ENCODE data around the gene SLC18A2.
"Not testable (repeated sequence)": the region's sequence is repeated elsewhere in the genome, so short reads cannot be mapped to it uniquely, and the experiment has no call there.

SLC18A2 gene

DNA sequence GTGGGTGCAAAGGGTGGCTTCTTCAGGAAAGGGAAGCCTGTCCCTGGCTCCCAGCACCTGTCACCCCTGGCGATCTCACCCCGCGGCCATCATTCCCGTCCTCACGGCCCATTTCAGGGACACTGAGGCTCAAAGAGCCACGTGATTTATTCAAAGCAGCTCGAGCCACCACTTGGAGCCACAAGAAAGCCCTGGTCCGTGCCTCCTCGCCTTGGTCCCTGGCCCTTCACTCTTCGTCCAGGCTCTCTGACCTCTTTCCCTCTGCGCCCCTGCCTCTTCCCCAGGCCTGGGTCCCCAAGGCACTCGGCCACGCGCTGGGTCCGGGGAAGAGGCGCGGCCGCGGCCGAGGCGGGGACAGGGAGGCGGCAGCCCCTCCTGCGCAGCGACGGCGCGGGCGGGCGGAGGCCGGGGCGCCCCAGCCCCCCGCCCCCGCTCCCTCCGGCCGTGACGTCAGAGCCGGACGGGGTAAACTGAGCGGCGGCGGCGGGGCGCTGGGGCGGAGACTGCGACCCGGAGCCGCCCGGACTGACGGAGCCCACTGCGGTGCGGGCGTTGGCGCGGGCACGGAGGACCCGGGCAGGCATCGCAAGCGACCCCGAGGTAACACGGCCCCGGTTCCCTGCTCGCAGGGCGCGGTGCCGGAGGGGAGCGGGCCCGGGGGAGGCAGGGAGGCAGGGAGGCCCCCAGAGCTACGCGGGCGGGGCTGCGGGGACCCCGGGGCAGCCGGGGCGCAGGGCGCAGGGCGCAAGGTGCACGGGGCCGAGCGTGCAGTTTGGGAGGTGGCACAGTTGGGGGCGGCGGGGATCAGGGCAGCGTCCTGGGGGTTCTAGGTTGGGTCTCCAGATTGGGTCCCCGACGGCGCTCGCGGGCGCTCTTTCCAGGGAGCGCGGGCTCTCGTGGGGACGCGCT is at the start of gene SLC18A2:
Gene SLC18A2 (plus strand): TSS at position 494 of the 909 bp plus-strand sequence. CDS start 580 bp downstream, outside the sequence.
- DNase-seq (ENCODE audit: low read depth): no peak

GRCh38 chr10:117197189-117197588 is 43.7 kb upstream of the SLC18A2 start, which contains the start of gene KCNK18:
KCNK18 (plus strand) TSS chr10:117197489; CDS start chr10:117197489, 0 bp downstream.
- no peak for DNase-seq (ENCODE audit: low read depth)

GRCh38 chr10:117198088-117198487 is 42.8 kb upstream of the SLC18A2 start:
- DNase-seq (ENCODE audit: low read depth): no peak

DNA sequence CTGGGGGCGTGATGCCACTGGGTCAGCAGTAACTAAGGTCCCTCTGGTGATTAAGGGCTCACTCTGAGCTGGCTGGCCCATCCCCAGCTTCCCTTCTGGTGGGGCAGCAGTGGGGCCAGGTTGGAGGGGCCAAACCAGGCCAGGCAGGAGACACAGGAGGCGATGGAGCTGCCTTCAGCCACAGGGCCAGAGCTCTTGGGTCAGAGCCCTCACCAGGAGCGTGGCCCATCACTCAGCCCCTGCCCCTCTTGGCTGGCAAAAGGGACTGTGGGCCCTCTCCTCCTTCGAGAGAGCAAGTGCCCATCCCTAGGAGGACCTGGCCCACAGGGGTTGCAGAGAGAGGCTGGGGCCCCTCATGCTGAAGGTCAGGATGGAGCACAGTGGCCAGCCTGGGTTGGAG is 39.1 kb upstream of the SLC18A2 start:
- DNase-seq (ENCODE audit: low read depth): no peak

DNA sequence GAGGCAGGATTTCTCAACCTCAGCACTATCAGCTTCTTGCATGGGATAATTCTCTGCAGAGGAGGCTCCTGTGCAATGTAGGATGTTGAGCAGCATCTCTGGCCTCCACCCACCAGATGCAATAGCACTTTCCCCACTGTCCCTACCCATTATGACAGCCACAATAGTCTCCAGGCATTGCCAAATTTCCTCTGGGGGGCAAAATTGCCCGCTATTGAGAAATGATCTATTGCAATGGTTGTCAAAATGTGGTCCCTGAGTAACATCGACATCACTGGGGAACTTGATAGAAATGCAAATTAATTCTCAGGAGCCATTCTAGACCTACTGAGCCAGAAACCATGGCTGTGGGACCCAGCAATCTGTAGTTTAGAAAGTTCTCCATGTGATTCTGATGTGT is 36.6 kb upstream of the SLC18A2 start:
- no peak for DNase-seq (ENCODE audit: low read depth)

- no peak for DNase-seq (ENCODE audit: low read depth)
Measured at GRCh38 chr10:117212176-117212575, 28.7 kb upstream of the SLC18A2 start.

DNA sequence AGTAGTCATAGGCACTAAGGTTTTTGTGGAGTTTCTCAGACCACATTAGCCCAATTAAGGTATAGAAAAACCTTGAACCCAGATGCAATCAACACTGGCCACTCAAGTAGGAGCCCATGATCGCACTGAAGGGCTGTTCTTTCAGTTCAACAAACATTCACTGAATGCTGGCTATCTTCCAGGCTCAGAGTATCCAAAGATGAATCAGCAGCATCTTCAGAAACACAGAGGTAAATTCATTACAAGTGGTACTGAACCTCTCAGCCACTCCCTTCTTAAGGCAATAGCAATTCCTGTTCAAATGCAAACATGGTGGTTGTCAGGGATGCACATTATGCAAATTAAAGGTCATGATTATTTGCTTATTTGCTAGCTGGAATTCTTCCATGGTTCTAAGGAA is 26.5 kb upstream of the SLC18A2 start:
- DNase-seq (ENCODE audit: low read depth): peak; percentile 18

GRCh38 chr10:117215079-117215478 is 25.8 kb upstream of the SLC18A2 start:
- no peak for DNase-seq (ENCODE audit: low read depth)

GRCh38 chr10:117216028-117216427 is 24.9 kb upstream of the SLC18A2 start:
- no peak for DNase-seq (ENCODE audit: low read depth)

DNA sequence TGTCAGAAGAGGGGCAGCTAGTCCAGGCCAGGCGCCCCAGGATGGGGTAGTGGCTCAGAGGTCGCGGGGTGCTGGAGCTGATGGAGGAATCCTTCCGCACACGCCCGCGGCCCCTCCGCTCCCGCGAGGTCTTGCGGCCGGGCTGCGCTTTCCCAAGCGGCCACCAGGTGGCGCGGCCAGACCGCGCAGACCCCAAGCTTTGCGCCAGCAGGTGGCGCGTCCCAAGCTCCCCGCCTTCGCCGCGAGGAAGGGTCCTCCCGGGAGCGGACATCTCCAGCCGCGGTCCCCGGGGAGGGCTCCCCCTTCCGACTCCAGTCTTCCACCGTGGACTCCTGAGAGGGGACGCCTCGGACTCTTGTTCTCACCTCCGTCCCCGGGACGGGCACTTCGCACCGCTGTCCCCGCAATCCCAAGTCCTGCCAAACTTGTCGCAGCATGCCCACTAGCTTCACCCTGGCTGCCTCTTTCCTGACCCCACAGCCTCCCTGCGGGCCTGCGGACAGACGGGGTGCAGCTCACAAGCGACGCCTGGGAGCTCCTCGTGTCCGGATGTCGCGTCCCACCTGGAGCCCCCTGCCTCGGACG is 24.2 kb upstream of the SLC18A2 start:
- peak; percentile 59 for DNase-seq (ENCODE audit: low read depth)

- DNase-seq (ENCODE audit: low read depth): peak; percentile 27
Measured at GRCh38 chr10:117217196-117217761, 23.6 kb upstream of the SLC18A2 start.

DNA sequence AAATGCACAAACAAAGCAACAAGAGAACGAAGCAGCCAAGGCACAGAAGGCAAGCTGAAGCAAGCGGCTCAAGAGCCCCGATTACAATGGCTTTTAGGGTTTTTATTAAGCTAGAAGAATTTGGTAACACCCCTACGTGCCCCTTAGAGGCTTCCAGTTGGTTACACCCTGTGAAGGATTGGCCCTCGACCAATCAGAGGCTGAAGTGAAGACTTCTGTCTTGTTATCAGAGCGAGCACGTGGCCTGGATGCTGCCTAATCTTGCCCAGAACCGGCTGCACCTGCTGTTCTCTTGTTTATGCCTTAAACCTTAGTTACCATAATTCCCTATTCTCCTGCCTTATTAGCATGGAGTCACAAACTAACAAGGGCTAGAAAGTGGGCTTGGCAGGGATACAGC is 22.3 kb upstream of the SLC18A2 start:
- DNase-seq (ENCODE audit: low read depth): peak; percentile 1

- DNase-seq (ENCODE audit: low read depth): no peak
Measured at GRCh38 chr10:117221156-117221711, 19.7 kb upstream of the SLC18A2 start.

DNA sequence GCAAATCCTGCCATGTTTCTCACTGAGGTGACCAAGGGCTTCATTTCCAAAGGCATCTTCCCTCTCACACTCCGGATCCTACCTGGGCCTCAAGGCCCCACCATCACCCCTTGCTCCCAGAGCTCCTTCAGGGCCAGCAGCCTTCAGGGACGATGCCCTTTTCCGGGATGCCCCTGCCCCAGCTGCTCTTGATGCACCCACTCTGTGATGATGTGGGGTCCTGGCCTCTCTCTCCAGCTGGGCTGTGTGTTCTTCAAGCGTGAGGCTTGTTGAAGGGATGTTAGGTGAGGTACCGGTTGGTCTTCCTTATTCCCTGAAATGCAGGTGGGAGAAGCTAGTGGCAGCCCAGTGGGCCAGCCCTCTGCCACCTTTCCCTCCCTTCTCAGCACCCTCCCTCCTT is 18.4 kb upstream of the SLC18A2 start:
- DNase-seq (ENCODE audit: low read depth): no peak

DNA sequence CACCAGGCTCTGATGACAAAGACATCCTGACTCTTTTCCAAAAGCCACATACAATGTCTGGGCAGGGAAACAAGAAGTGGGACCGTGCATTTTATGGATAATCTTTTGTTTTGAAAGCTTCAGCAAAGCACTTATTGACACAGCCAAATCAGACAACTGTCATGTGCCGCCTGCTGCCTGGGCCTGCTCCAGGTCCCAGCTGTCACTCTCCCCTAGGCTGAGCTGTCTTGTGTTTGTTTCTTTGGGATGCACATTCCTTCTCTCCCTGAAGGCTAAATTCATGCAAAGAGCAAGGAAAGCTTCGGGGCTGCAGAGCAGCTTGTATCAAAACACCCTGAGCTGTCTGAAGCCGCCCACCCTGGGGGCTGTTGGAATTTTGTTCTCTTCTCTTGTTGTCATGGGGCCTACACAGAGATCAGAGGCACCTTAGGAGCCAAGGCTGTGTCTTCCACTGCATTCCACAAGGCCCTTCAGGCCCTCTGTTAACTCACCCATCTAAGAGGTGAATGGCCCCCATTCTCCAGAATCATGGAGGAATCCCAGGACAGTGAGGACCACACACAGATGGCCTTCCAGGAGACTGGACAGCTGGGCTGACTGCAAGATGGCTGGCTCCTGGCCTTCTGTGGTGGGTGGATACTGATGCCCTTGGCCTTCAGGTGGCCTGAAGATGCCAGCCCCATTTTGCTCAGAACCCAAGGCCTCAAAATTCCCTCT is 17.8 kb upstream of the SLC18A2 start:
- no peak for DNase-seq (ENCODE audit: low read depth)

DNA sequence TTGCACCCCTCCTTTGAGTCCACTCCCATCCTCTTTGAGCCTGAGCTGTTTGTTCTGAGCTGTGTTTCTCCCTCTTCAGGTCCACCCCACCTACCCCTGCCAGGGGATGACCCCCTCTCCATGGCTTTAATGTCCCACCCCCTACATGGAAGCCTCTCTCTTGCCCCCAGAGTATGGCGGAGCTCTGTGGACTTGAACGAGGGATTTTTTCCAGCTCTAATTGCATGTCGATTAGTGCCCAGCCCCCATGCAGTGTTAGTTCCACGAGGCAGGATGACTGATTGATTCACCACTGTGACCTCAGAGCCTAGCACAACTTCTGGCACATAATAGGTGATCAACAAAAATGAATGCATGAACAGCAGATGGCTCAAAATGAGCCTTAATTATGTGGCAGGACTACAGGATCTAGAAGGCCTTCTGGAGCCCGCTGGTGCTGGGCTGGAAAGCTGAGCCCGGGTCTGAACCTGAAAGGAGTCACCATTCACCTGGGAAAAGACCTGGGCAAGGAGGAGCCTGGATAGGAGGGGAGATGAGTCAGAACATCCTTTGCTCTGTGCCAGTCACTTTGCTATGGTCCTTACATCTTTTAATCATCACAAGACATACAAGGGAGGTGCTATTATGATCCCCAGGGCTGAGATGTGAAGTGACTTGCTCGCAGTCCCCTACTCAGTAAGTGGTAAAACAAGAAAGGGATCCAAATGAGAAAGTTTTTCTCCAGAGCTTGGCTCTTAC is 17.1 kb upstream of the SLC18A2 start:
- DNase-seq (ENCODE audit: low read depth): no peak

DNA sequence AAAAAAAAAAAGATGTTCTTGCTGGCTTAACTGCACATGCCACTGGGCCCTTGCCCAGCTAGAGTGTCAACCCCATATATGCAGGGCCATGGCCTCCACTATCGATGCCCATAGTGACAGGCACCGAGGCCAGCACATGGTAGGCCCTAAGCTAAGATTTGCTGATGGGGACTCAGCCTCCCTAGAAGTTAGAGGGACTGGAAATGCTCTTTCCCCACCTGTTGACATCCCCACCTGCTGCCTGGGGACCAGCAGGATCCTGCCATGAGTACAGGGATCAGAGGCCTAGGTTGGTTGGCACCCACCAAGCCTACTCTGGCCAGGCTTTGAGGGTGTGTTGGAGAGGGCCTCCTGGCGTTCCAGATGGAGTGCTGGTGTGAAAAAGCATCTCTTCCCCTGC is 16.0 kb upstream of the SLC18A2 start:
- no peak for DNase-seq (ENCODE audit: low read depth)

DNA sequence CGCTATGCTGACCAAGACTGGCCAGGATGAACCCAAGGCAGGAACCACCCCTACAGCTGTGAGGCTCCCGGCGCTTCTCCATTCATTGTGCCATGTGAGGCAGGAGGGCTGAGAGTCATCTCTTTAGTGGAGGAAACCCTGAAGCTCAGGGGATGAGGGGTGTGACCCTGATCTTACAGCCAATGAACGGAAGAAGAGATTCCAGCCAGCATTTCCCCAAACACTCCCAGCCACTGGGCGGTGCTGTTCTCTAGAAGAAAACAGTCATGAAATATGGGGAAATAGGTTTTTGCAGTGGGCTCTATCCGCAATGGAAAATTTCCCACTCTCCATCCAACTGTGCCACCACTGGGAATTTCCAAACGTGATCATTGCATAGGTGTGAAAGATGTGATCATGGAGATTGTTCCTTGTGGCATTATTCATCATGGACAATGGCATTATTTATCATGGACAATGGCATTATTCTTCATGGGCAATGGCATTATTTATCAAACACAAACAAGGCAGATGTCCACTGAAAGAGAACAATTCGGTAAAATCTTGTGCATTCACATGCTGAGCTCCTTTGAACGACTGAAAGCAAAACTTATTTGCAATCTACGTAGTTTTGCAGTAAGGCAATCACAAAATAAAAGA is 14.0 kb upstream of the SLC18A2 start:
- peak; percentile 41 for DNase-seq (ENCODE audit: low read depth)

GRCh38 chr10:117228210-117228609 is 12.7 kb upstream of the SLC18A2 start:
- no peak for DNase-seq (ENCODE audit: low read depth)

DNA sequence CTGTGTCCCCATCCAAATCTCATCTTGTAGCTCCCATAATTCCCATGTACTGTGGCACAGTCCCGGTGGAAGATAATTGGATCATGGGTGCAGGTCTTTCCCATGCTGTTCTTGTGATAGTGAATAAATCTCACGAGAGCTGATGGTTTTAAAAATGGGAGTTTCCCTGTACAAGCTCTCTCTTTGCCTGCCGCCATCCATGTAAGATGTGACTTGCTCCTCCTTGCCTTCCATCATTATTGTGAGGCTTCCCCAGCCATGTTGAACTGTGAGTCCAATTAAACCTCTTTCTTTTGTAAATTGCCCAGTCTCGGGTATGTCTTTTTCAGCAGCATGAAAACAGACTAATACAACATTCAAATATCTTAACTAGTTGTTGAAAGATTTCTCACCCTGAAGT is 10.8 kb upstream of the SLC18A2 start:
- DNase-seq (ENCODE audit: low read depth): not testable (repeated sequence)
